Natural killer cell (primary cell): ENCODE results near the gene CRY2. TPM values are rescaled to one million over a fixed set of nuclear protein-coding genes. Genes with fewer than 3 reads are reported as not detected.
"Not testable (repeated sequence)": the region's sequence is repeated elsewhere in the genome, so short reads cannot be mapped to it uniquely, and the experiment has no call there.

Source experiments
- ATAC-seq, 3 donors: fragments of 150-1000 bp in 2 of 3; fragments of 200-7000 bp in 1 of 3; cut with Tn5 transposase; 1 replicate in 1 of 3; 2 replicates in 2 of 3; pipeline ENCODE4 v1.10.0; 2021; ENCODE audit warnings: mild to moderate bottlenecking in 2 of 3, moderate library complexity in 2 of 3
- DNase-seq, 2 donors: peaks; one replicate each; pipeline versions ENCODE4 v3.0.0 to v3.0.0-alpha.2; 2013 to 2021; ENCODE audit warnings: mixed read lengths in 1 of 2
- H3K27ac ChIP-seq: one replicate; pipeline ENCODE4 v1.5.1; 2013; ENCODE audit warnings: mild to moderate bottlenecking, low read length
- H3K27me3 ChIP-seq: one replicate; pipeline ENCODE4 v1.6.1; 2013; ENCODE audit warnings: low read length; ENCODE audit not compliant: control insufficient read depth, insufficient read depth
- H3K36me3 ChIP-seq: one replicate; pipeline ENCODE4 v1.6.1; 2013; ENCODE audit warnings: low read length; ENCODE audit not compliant: control insufficient read depth, insufficient read depth
- H3K4me1 ChIP-seq: one replicate; pipeline ENCODE4 v1.6.1; 2013; ENCODE audit warnings: low read length; ENCODE audit not compliant: control insufficient read depth, insufficient read depth
- H3K4me3 ChIP-seq: one replicate; pipeline ENCODE4 v1.5.1; 2013; ENCODE audit warnings: low read length
- H3K9me3 ChIP-seq: one replicate; pipeline ENCODE4 v1.6.1; 2013; ENCODE audit warnings: low read length; ENCODE audit not compliant: control insufficient read depth, insufficient read depth
- H3K27ac Mint-ChIP-seq, 2 donors: one replicate each; pipeline ENCODE4 v1.8.0; 2022; ENCODE audit warnings: mild to moderate bottlenecking in 2 of 2, mixed read lengths in 2 of 2, moderate library complexity in 1 of 2
- H3K27me3 Mint-ChIP-seq, 2 donors: one replicate each; pipeline ENCODE4 v1.8.0; 2022; ENCODE audit warnings: low read depth in 2 of 2, mixed read lengths in 2 of 2
- H3K36me3 Mint-ChIP-seq: one replicate; pipeline ENCODE4 v1.8.0; 2022; ENCODE audit warnings: mixed read lengths
- H3K4me1 Mint-ChIP-seq, 2 donors: one replicate each; pipeline ENCODE4 v1.8.0; 2022; ENCODE audit warnings: mixed read lengths in 2 of 2
- H3K4me3 Mint-ChIP-seq: one replicate; pipeline ENCODE4 v1.8.0; 2022; ENCODE audit warnings: mild to moderate bottlenecking, moderate library complexity, mixed read lengths
- H3K9me3 Mint-ChIP-seq, 2 donors: one replicate each; pipeline ENCODE4 v1.8.0; 2022; ENCODE audit warnings: mixed read lengths in 2 of 2
- CTCF ChIP-seq: fragments of 200-600 bp; IDR thresholded peaks from one replicate; pipeline ENCODE4 v1.8.0; 2022; ENCODE audit warnings: antibody characterized with exemption
- WGBS: methylation state at CpG from one replicate; pipeline ENCODE4 v1.1.7; 2013; ENCODE audit warnings: missing lambda C conversion rate; ENCODE audit not compliant: insufficient coverage; 5-methylcytosine and 5-hydroxymethylcytosine counted together
- intact Hi-C: fragments of 100-400 bp; cut with micrococcal nuclease; formaldehyde crosslinking; loops from one replicate; pipeline ENCODE4 v1.14.2; 2022
- total RNA-seq, 4 donors: library from RNA; stranded (reverse); fragments of 120-200 nt in 1 of 4; gene quantifications; one replicate each; pipeline versions ENCODE4 v1.2.3 to v1.2.4, GENCODE V29; 2013 to 2022

CRY2 gene
- total RNA-seq, 3 donors from 2014 or later (not counting 1 experiment from before 2014, with no cell fraction given), result 124 to 214 (median 141) TPM

GRCh38 chr11:45806072-45806933 is 41.0 kb upstream of the CRY2 start:
- no peaks in the 10 kb centered on the region for H3K9me3 ChIP-seq
- peaks cover 38% of the 10 kb centered on the region for H3K4me1 ChIP-seq
- Mint-ChIP-seq H3K27ac (peak overlapping the region; percentile 74 to 94), H3K9me3 (no peaks in the 10 kb centered on the region), H3K27me3 (no peaks in the 10 kb centered on the region), H3K36me3 (no peaks in the 10 kb centered on the region), H3K4me3 (peak overlapping the region; percentile 94), H3K4me1 (peaks cover 40 to 57% of the 10 kb centered on the region in 2 donors)
- H3K27ac ChIP-seq, result no peak overlapping the region
- peaks cover 14% of the 10 kb centered on the region for H3K36me3 ChIP-seq
- 93% methylated on average over 18 of the region's 20 CpGs for WGBS
- H3K4me3 ChIP-seq, result no peak overlapping the region
- no peak for ATAC-seq
- no peaks in the 10 kb centered on the region for H3K27me3 ChIP-seq
- no peak for DNase-seq
- intact Hi-C loops, result no loop called here
- TF ChIP-seq CTCF, result no peak

- ATAC-seq (no peak), DNase-seq (no peak)
- H3K9me3 Mint-ChIP-seq, result no peaks in the 10 kb centered on the region
- H3K27me3 Mint-ChIP-seq, result no peaks in the 10 kb centered on the region
- H3K4me3 Mint-ChIP-seq, result peak overlapping the region; percentile 94
- peak overlapping the region in 1 of 2 donors; percentile 49 for H3K27ac Mint-ChIP-seq
- Histone ChIP-seq H3K4me1 (peaks cover 38% of the 10 kb centered on the region), H3K27ac (no peak overlapping the region), H3K36me3 (peaks cover 21% of the 10 kb centered on the region), H3K4me3 (no peak overlapping the region), H3K27me3 (no peaks in the 10 kb centered on the region), H3K9me3 (no peaks in the 10 kb centered on the region)
- H3K4me1 Mint-ChIP-seq, result peaks cover 40 to 57% of the 10 kb centered on the region in 2 donors
- 89% methylated on average over 7 of the region's 7 CpGs for WGBS
- intact Hi-C loops, result no loop called here
- no peak for TF ChIP-seq CTCF
- H3K36me3 Mint-ChIP-seq, result no peaks in the 10 kb centered on the region
Measured at GRCh38 chr11:45806937-45807791, 40.1 kb upstream of the CRY2 start.

GRCh38 chr11:45807792-45808238 is 39.5 kb upstream of the CRY2 start:
- H3K36me3 ChIP-seq, result peaks cover 21% of the 10 kb centered on the region
- H3K27ac ChIP-seq, result no peak overlapping the region
- H3K4me1 ChIP-seq, result peaks cover 38% of the 10 kb centered on the region
- Mint-ChIP-seq H3K4me3 (peak overlapping the region; percentile 65), H3K27ac (peak overlapping the region in 1 of 2 donors; percentile 49), H3K9me3 (no peaks in the 10 kb centered on the region), H3K4me1 (peaks cover 40 to 57% of the 10 kb centered on the region in 2 donors), H3K36me3 (no peaks in the 10 kb centered on the region), H3K27me3 (no peaks in the 10 kb centered on the region)
- TF ChIP-seq CTCF, result no peak
- no peak overlapping the region for H3K4me3 ChIP-seq
- DNase-seq (no peak), ATAC-seq (no peak)
- H3K9me3 ChIP-seq, result no peaks in the 10 kb centered on the region
- no peaks in the 10 kb centered on the region for H3K27me3 ChIP-seq
- WGBS, result 97% methylated on average over 4 of the region's 4 CpGs
- intact Hi-C loops, result no loop called here

- H3K27ac Mint-ChIP-seq, H3K27ac ChIP-seq, DNase-seq, H3K36me3 Mint-ChIP-seq, H3K4me3 Mint-ChIP-seq, H3K4me3 ChIP-seq, H3K27me3 ChIP-seq, H3K27me3 Mint-ChIP-seq, intact Hi-C loops, ATAC-seq, H3K9me3 Mint-ChIP-seq, H3K9me3 ChIP-seq: not testable (repeated sequence)
- H3K36me3 ChIP-seq, result peaks cover 21% of the 10 kb centered on the region
- H3K4me1 Mint-ChIP-seq, result peaks cover 40 to 57% of the 10 kb centered on the region in 2 donors
- WGBS, result 99% methylated on average over 6 of the region's 6 CpGs
- H3K4me1 ChIP-seq, result peaks cover 38% of the 10 kb centered on the region
Measured at GRCh38 chr11:45808427-45808826, 38.8 kb upstream of the CRY2 start.
